Activated naive CD8-positive, alpha-beta T cell treated with anti-CD3 and anti-CD28 coated beads, Interleukin-2, amount 50 U/mL, for 16 hours (primary cell): ENCODE measurements around the gene APBB2.
"Not testable (repeated sequence)": the region's sequence is repeated elsewhere in the genome, so short reads cannot be mapped to it uniquely, and the experiment has no call there.

Experiments
- DNase-seq: peaks from one replicate; pipeline ENCODE4 v3.0.0-alpha.2; 2020; ENCODE audit warnings: low read depth, low spot score

Gene APBB2

DNA sequence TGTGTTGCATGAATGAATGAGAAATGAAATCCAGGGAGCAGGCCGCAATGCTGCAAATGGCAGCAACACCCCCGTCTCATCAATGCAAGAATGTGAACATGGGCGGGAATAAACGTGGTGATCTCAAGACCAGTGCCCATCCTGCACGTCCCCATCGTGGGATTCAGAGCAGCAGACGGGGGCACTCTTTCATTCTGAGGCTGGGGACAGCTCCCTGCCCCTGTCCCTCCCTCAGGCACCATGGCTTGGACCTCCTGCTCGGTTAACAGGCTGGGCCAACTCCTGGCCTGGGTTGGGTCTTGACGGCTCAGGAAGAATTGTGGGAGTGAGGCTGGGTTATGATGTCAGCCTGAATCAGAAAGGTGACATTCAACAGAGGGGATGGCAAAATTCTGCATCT lies 385.7 kb downstream of the APBB2 start:
- DNase-seq, result no peak

DNA sequence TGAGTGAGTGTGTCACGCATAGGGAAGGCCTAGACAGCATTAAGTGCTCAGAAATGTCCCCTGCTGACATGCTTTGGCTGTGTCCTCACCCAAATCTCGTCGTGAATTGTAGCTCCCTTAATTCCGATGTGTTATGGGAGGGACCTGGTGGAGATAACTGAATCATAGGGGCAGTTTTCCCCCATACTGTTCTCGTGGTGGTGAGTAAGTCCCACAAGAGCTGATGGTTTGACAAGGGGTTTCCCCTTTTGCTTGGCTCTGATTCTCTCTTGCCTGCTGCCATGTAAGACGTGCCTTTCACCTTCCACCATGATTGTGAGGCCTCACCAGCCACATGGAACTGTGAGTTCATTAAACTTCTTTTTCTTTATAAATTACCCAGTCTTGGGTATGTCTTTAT lies 386.6 kb downstream of the APBB2 start:
- DNase-seq, result no peak

- DNase-seq, result no peak
Measured at GRCh38 chr4:40826821-40827220, 387.5 kb downstream of the APBB2 start.

DNA sequence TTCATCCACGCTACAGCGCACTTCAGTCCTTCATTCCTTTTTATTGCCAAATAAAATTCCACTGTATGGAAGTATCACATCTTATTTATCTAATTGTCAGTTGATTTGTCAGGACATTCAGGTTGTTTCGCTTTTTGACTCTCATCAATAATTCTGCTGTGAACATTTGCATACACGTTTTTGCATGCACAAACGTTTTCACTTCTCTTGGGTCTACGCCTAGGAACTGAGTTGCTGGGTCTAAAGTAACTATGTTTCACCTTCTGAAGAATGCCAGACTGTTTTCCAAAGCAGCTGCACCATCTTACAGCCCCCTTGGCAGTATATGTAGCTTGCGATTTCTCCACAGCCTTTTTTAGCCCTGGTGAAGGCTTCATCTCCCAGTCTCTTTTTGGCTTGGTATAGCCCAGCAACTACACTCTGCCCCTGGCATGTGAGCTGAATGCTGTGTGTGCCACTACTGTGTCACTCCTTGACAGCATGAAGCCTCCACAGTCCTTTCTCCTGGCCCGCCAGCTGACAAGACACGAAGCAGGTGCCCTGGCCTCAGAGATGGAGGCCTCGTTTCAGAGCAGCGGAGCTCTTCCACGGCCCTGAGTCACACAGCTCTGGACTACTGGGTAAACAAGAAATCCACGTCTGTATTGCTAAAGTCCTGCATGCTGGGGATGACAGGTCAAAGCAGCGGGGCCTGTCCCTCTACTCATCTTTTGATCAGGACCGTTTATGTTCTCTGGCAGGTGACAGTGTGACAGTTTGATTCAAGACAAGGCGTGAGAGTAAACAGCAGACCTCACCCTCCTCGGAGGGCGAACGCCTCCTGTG lies 389.1 kb downstream of the APBB2 start:
- no peak for DNase-seq

GRCh38 chr4:40822420-40823166 lies 391.7 kb downstream of the APBB2 start:
- no peak for DNase-seq

GRCh38 chr4:40820101-40820500 lies 394.2 kb downstream of the APBB2 start:
- no peak for DNase-seq

- not testable (repeated sequence) for DNase-seq
Measured at GRCh38 chr4:40817157-40817556, 397.2 kb downstream of the APBB2 start.

GRCh38 chr4:40812856-40813255 lies 401.5 kb downstream of the APBB2 start:
- no peak for DNase-seq

DNA sequence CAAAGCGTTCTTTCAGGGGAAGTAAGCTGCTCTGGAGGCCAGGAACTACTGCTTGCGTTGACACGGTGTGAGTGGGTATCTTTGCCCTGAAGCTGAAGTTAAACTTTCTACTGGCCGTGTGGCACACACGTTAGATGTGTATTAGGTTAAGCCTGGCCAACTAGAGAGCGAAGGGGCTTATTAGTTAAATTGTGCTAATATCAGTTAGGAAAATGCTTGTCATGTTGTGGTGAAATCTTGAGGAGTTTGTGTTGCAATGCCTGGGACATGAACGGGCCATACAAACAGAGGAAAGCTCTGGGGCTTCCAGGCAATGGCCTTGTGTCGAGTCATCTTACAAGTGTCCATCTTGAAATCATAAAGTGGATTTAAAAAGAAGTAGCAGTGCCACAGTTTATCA lies 402.0 kb downstream of the APBB2 start:
- no peak for DNase-seq

DNA sequence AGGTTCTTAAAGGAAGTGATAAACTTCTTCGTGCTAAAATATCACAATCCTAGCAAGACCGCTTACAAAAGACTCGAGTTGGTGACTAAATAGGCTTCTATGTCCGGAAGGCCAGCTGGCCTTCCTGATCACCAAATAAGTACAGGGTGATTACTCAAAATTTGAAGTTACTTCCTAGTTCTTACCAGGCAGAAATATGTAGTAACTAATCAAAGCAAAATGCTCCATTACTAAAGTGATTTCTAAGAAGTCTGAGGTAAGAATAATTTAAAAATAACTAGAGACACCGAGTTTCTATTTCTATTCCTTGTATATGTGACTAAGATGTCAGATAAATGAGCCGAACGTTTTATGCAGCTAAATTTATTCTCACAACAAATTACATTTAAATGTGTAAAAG lies 402.4 kb downstream of the APBB2 start:
- no peak for DNase-seq

- DNase-seq, result no peak
Measured at GRCh38 chr4:40808926-40809457, 405.4 kb downstream of the APBB2 start.

- no peak for DNase-seq
Measured at GRCh38 chr4:40804598-40804997, 409.7 kb downstream of the APBB2 start.

GRCh38 chr4:40800064-40800463 lies 414.3 kb downstream of the APBB2 start:
- no peak for DNase-seq

GRCh38 chr4:40789771-40790170 lies 424.6 kb downstream of the APBB2 start:
- no peak for DNase-seq

GRCh38 chr4:40789031-40789430 lies 425.3 kb downstream of the APBB2 start:
- no peak for DNase-seq

DNA sequence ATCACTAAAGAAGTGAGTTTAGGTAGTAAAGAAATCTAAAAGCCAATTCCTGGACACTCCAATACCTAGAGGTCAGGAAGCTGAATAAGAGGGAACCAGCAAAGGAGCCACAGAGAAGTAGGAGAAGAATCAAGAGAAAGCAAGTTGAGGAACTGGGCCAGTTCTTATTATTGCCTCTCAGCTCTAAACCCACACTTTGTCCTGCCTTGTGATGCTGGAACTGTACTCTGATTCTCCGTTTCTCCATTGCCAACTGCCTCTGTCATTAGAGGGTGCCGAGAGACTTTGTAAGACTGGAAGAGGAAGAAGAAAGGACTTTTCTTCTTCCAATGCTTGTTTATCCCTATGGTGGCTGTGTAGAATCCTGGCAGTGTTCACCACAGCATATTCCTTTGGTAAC lies 426.0 kb downstream of the APBB2 start:
- no peak for DNase-seq

- no peak for DNase-seq
Measured at GRCh38 chr4:40785727-40786126, 428.6 kb downstream of the APBB2 start.

DNA sequence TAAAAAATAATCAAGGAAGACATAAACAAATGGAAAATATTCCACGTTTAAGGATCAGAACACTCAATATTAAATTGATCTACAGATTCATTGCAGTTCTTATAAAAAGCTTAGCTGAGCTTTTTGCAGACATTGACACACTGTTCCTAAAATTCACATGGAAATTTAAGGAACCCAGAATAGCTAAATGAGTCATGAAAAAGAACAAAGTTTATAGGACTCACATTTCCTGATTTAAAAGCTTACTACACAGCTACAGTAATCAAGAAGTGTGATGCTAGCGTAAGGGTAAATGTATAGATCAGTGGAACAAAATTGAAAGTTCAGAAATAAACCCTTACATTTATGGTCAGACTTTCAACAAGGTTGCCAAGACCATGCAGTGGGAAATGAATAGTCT lies 431.5 kb downstream of the APBB2 start:
- no peak for DNase-seq

GRCh38 chr4:40778090-40778489 lies 436.3 kb downstream of the APBB2 start:
- no peak for DNase-seq

GRCh38 chr4:40769266-40769665 lies 445.1 kb downstream of the APBB2 start:
- DNase-seq, result no peak

DNA sequence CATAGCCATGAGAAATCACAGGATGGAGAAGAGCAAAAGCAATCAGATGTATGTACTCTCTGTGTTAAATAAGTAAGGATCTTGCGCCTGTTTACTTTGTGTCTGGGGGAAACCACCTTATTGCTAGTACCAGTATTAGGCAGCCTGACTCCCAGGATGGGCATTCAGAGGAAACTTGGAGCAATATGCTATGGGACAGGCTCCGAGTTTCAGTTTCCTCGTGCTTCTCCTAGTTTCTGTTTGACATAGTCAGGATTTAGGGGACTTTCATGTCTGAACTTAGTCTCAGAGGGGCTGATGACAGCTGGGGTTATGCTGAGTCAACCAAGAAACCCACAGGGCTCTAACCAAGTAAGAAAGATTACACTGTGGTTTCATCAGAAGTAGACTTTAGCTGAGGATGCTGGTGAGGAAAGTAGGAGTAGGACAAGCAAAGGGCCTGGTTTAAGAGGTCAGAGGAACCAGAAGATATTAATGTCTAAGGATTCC lies 451.1 kb downstream of the APBB2 start:
- DNase-seq, result no peak
